ENCODE data around the gene TRPC4AP.

TRPC4AP gene

GRCh38 chr20:34985461-34986310 is 106.9 kb downstream of the TRPC4AP start:
- no peak for DNase-seq

- no peak for DNase-seq
These were observed 107.8 kb downstream of the TRPC4AP start for GRCh38 chr20:34984756-34985261.

- no peak for DNase-seq
These were observed 108.4 kb downstream of the TRPC4AP start for GRCh38 chr20:34983995-34984735.

GRCh38 chr20:34983089-34983820 is 109.4 kb downstream of the TRPC4AP start:
- DNase-seq, result no peak

- no peak for DNase-seq
These were observed 110.1 kb downstream of the TRPC4AP start for GRCh38 chr20:34982270-34983088.

GRCh38 chr20:34980543-34981233 is 111.9 kb downstream of the TRPC4AP start:
- no peak for DNase-seq

GRCh38 chr20:34979366-34980153 is 113.0 kb downstream of the TRPC4AP start:
- DNase-seq, result no peak

- DNase-seq, result no peak
These were observed 114.4 kb downstream of the TRPC4AP start for GRCh38 chr20:34978092-34978744.

GRCh38 chr20:34977365-34978091 is 115.1 kb downstream of the TRPC4AP start:
- no peak for DNase-seq

- no peak for DNase-seq
These were observed 116.3 kb downstream of the TRPC4AP start for GRCh38 chr20:34976286-34976685.

- no peak for DNase-seq
These were observed 118.4 kb downstream of the TRPC4AP start for GRCh38 chr20:34974246-34974645.

- no peak for DNase-seq
These were observed 120.9 kb downstream of the TRPC4AP start for GRCh38 chr20:34971561-34972235.

- no peak for DNase-seq
These were observed 121.6 kb downstream of the TRPC4AP start for GRCh38 chr20:34970846-34971560.

- no peak for DNase-seq
These were observed 122.3 kb downstream of the TRPC4AP start for GRCh38 chr20:34970193-34970840.

GRCh38 chr20:34968042-34968775 is 124.4 kb downstream of the TRPC4AP start:
- DNase-seq, result no peak

GRCh38 chr20:34967421-34967820 is 125.2 kb downstream of the TRPC4AP start:
- DNase-seq, result no peak

GRCh38 chr20:34965051-34965450 is 127.6 kb downstream of the TRPC4AP start:
- DNase-seq, result no peak
